Fibroblast of skin of right quadriceps (primary cell): ENCODE data around the gene TMEM237.
A peak's percentile ranks its signal among the peaks of the same experiment; 100 is the strongest.

Experiments used
- DNase-seq: peaks from one replicate; pipeline ENCODE4 v3.0.0-alpha.2; 2013

TMEM237 gene

DNA sequence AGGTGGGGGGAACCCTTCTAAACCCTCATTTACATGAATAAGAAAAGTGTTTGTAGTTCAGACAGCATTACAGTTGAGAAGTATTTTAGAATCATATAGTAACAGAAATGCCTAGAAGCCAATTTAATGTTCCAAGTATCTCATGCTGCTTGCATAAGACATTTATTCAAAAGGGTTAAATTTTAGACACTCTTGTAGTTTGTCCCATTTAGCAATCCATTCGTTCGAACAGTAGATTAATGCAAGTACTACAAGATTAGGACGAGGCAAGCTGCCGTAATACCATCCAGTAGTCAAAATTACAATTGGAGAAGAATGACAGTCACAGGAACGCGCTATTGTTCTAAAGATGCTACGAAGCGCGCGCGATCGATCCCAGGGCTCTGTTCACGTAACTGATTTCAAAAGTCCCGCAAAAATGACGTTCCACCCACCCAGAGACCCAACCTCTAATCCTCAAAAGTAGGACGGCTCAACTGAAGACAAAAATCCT, 1.2 kb downstream of the TMEM237 start:
- DNase-seq: no peak

DNA sequence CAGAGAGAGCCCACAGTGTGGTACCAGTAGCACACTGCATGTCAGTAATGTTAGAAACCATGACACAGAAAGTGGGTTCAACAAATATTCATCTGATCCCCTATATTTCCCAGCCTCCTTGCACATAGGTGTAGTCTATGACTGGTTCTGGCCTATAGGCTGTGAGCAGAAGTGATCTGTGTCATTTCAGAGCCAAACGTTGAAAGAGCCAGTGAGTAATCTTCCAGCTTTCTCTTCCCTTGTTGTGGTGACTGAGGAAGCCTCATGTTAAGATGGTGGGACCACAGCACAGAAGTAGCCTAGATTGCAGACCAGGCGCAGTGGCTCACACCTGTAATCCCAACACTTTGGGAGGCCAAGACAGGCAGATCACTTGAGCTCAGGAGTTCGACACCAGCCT, 4.1 kb downstream of the TMEM237 start:
- no peak for DNase-seq

DNA sequence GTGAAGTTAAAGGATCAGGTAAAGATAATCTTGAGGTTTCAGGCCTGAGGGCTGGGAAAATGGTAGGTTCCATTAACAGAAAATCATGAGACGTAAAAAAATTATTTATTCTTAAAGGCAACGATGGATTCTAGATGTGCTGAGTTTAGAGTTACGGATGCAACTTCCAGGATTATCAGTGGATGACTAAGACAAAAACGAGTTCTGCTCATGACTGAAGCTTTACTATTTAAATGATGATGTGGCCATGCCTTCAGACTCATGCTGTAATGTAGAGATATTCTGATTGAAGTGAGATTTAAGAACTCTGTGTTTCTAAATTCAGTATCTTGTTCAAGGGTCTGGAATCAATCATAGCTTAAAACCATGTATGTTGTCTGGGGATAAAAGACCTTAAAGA, 5.0 kb downstream of the TMEM237 start:
- peak; percentile 35 for DNase-seq

DNA sequence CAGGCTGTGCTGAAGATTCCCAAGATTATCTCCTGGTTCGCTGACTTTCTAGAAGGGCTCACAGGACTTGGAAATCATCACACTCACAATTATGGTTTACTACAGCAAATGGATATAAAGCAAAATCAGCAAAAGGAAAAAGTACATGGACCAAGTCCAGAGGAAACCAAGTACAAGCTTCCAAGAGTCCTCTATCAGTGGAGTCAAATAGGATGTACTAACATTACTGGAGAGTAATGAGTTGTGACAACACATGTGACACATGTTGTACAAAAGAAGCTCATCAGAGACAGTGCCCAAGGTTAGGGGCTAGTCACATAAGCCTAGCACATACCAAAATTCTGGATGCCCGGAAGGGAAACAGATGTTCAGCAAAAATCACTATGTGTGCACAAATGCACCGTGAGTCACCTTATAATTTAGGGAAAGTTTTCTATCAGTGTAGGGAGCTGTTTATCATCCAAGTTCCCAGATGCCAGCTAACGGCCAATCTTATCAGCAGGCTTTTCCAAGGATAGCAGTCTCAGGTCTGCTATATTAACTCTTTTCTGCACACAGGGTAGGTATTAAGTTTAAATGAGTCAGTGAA, 9.5 kb downstream of the TMEM237 start:
- DNase-seq: no peak

DNA sequence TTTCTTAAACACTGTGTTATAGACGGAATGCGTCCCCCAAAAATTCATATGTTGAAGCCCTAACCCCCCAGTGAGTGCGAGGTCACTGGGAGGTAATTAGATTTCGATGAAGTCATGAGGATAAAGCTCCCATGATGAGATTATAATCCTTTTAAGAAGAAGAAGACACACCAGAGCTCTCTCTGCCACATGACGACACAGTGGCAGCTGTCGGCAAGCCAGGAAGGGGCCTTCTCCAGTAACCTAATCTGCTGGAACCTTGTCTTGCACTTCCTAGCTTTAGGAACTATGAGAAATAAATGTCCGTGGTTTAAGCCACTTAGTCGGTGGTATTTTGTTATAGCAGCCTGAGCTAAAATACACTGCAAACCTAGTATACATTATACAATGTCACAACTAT, 12.3 kb downstream of the TMEM237 start:
- no peak for DNase-seq

DNA sequence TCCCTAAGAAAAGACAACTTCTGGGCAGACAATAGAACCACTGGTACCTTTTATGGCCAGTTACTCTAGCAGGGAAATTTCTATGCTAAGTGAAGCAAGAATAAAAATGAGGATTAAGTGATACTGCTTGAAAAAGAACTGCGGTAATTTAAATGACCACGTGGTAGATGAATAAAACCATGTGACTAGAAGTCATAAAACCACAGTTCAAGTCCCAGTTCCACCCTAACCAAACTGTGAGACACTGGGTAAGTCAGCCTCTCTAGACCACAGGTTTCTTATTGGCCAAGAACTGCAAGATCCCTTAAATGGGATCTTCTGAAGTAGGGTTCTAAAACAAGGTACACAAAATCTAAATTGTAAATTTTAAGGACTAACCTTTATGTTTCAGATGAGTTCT, 12.7 kb downstream of the TMEM237 start:
- DNase-seq: no peak

DNA sequence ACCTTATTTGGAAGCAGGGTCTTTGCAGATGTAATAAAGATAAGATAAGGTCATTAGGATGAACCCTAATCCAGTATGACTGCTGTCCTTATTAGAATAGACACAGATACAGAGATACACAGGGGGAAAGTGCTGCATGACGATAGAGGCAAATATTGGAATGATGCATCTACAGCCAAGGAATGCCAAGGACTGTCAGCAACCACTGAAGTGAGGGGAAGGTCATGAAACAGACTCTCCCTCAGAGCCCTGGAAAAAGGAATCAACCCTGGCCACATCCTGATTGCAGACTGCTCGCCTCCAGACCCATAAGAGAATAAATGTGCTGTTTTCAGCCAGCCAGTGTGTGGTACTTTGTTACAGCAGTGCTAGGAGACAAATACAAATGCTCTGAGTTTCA, 14.8 kb downstream of the TMEM237 start:
- no peak for DNase-seq

DNA sequence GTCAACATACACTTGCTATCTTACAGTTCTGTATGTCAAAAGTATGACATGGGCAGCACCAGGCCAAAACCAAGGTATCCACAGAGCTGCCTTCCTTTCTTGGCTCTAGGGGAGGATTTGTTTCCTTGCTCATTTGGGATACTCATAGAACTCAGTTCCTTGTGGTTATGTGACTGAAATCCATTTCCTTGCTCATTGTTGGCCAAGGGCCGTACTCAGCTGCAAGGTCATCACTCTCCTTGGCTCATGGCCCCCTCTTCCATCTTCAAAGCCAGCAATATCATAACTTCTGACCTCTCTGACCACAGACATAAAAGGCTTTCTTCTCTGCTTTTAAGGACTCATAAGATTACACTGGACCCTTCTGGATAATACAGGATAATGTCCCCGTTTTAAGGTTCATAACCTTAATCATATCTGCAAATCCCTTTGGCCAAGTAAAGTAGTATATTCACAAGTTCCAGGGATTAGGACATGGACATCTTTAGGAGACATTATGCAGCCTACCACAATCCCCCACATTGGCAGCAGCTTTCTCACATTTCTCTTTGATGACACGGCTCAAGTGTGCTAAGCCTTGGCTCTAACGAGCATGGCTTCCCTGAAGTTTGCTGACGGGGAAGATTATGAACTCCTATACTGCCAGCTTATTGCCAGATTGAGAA, 20.9 kb downstream of the TMEM237 start:
- no peak for DNase-seq

DNA sequence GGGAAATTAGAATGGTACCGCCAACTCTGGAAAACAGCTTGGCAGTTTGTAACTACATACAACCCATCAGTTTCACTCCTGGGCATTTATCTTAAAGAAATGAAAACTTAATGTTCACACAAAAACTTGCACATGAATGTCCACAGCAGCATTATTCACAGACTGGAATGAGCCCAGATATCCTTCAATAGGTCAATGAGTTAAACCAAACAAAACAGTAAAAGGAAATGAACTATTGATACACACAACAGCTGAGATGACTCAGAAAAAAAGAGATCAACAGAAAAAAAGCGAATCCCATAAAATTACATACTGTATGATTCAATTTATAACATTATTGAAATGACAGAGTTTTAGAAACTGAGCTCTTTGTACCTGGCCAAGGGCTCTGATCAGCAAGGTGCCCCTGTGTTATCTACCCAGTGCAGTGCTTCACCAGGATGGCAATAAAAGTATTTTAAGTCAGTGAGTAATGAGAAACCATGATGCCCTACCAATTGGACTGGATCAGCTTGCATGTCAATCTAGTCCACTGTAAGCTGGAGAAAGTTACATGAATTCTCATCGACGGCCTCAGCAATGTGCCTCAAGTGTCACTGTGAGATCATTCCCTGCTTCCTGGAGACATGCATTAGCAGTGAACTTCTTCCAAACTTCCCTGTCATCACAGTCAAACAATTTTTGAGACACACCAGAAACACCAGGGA, 21.9 kb downstream of the TMEM237 start:
- no peak for DNase-seq

DNA sequence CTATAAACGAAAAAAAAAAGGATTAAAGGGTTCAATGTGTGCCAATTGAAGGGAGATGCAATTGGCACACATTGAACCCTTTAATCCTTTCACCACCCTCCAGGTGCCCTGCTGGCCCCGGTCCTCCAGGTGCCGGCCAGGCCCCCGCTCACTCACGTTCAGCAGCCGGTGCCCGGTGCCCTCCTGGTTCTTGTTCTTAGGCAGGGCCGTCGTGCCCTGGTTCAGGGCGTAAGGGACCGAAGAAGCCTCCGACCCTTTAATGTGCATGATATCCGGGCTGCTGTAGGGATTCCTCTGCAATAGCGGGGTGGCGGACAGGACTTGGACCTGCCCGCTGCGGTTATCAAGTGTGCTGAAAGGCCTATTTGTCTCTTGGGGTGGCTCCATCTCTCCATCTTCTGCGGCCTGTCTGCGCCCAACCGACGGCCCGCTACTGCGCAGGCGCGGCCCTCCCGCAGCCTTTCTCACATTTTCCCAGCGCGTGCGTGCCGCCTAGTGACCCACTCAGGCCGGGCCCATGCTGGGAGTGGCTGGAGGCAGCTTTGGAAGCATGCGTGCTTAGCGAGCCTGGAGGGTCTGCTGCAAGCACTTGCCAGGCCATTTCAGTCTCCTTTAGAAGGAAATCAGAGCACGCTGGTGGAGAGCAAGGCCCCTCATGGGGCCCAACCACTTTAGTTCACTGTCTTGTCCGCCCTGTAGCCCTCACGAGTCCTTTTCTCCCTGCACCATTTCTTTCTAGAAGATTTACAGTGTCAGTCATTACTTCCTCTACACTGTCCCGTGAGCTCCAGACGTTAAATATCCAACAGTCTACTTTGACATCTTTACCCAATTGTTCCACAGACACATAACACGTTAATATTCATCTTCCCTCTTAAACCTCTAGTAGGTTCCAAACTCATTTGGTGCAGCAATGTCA, 24.3 kb downstream of the TMEM237 start:
- peak; percentile 75 for DNase-seq

DNA sequence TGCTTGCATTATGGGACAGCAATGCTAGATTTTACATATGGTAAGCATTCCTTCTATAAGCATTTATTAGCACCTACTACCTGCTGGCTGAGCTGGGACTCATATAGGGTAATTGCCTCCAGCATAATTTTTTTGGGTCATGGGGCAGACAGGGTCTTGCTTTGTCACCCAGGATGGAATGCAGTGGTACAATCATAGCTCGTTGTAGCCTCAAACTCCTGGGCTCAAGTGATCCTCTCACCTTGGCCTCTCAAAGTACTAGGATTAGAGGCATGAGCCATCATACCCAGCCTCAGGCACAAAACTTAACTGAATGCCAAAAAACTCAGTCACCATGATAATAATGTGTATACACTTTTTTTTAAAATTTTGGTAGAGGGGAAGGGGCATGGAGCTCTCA, 35.3 kb downstream of the TMEM237 start:
- no peak for DNase-seq

DNA sequence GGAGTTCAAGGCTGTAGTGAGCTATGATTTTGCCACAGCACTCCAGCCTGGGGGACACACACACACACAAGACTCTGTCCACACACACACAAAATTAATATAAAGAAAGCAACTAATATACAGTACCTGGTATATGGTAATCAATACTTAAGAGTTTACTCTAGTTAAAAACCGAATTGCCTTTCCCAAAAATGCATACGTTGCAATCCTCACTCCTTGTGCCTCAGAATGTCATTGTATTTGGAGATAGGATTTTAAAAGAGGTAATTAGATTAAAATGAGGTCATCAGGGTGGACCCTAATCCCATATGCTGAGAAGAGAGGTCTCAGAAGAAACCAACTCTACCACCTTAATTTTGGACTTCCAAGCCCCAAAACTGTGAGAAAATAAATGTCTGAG, 35.7 kb downstream of the TMEM237 start:
- DNase-seq: no peak

DNA sequence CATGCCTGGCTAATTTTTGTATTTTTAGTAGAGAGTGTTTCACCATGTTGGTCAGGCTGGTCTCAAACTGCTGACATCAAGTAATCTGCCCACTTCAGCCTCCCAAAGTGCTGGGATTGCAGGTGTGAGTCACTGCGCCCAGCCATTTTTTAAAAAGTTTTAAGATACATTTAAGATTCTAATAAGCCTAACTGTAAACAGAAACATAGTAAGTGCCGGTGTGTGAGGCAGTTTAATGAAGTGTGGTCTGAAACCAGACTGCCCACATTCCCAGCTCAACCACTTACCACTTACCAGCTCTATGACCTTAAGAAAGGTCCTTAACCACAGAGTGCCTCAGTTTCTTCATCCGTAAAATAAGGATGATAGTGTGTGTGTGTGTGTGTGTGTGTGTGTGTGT, 42.4 kb downstream of the TMEM237 start:
- DNase-seq: no peak

DNA sequence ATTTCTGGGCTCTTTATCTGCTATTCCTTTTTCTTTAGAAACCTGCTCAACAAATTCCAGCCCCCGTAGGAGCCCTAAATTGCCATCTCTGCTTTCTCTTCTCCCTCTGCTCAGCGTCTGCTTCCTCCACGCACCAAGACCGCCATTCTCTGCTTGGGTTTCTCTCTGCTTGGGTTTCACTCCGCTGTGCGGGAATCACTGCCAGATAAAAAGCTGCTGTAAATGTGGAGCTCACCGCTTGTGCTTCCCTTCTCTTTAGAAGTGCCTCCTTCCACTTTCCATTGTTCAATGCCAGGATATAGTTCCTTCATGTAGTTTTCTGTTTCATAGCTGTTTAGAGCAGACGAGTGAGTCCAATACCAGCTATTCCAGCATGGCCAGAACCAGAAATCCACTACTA, 45.9 kb downstream of the TMEM237 start:
- DNase-seq: no peak

DNA sequence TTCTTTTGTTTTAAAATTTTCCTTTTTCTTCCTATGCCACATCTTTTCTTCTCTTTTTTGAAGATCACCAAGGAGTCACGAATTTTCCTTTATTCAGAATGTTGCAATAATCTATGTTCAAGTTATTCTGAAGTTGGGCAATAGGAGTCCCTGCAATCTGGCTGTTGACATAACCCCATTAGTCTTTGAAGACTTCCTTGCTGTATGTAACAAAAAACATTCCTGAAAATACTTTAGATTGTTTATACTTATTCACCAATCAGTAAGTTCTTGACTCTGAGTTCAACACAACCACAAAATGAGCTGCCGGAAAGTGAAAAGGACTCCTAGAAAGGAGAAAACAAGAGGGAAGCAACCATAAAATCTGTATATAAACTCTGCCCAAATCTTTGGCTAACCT, 62.8 kb downstream of the TMEM237 start:
- DNase-seq: peak; percentile 81

DNA sequence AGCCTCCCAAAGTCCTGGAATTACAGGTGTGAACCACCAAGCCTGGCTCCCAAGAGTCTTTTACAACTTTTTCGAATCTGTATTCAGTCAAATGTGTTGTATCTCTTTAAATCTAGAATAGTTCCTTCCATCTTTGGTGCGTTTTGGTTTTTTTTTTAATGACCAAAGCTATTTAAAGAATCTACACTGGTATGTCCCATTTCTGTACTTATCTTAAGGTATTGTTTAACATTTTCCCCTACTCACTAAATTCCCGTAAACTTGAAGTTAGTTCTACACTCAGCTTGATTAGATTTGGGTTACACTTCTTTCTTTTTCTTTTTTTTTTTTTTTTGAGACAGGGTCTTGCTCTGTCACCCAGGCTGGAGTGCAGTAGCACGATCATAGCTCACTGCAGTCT, 63.8 kb downstream of the TMEM237 start:
- DNase-seq: peak; percentile 52

DNA sequence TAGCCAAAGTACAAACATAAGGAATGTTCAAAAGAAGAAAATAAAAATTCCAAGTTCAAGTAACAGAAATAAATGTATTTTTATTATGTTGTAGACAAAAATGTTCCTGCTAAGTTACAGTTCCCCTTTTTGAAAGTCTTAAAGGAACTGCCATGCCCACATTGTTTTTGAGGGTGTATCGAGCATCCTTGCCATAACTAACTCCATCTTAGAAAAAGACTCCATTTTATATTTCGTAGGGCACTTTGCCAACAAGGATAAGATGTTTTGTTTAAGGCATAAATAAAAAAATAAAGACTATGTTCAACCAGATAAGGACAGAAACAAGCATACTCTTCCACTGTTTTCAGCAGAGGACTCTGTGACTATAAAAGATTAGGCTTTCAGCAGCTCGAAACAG, 67.3 kb downstream of the TMEM237 start:
- no peak for DNase-seq

DNA sequence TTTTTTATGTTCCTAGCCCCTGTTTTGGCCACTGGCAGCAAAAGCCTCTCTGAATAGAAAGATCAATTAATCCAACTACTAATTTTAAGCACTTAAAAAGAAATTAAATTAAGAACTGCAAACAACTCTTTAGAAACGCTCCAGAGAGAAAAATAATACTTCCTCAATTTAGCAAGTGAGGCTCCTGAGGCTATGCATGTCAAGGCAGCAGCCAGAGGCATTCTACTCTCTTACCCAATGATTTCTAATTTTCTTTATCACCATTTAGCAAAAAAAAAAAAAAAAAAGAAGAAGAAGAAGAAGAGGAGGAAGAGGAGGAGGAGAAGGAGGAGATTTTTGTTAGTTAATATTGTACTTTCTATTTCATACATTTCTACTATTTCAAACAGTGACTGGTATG, 68.5 kb downstream of the TMEM237 start:
- no peak for DNase-seq

DNA sequence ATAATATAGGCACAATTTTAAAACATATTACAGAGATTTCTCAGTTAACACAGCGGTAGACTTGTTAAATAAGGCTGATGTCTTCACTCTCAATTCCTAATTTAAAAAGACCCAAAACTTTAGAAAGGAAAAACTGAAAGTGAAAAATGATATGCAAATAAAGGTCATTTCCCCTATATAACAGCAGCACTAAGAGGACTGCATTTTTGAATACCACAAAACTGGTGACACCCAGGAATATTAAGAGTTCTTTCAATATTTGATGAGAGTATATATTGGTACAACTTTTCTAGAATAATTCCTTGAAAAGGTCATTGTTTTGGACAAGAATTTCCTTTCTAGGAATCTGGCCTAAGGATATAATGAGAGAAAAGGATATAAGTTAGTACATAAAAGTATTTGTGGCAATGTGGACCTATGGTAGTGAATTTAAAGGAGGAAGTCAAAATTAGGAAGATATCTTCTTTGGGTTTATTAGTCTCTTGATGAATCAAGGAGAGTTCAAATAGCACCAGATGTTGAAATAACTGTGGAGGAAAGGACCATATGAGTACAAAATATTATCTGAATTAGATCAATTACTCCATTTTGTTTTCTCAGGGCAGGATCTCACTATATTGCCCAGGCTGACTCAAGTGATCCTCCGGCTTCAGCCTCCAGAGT, 70.3 kb downstream of the TMEM237 start:
- no peak for DNase-seq
